Neutrophil (primary cell): ENCODE results near the gene CNMD.

Source experiments
- H3K27ac ChIP-seq: fragments of 200-600 bp; sonication (generic); 2 replicates; pipeline ENCODE4 v1.5.1; 2016; ENCODE audit warnings: mild to moderate bottlenecking, moderate library complexity
- H3K27me3 ChIP-seq: fragments of 200-600 bp; sonication (generic); 2 replicates; pipeline ENCODE4 v1.6.0; 2016; ENCODE audit warnings: mild to moderate bottlenecking
- H3K36me3 ChIP-seq: fragments of 200-600 bp; sonication (generic); 2 replicates; pipeline ENCODE4 v1.5.1; 2017
- H3K4me1 ChIP-seq, 2 experiments: fragments of 200-600 bp in 1 of 2; sonication (generic) in 1 of 2; 1 replicate in 1 of 2; 2 replicates in 1 of 2; pipeline versions ENCODE4 v1.5.1 to v1.6.1; 2013 to 2016; ENCODE audit warnings: low read depth in 1 of 2, low read length in 1 of 2, mild to moderate bottlenecking in 1 of 2, moderate library complexity in 1 of 2; ENCODE audit not compliant: control insufficient read depth in 1 of 2, insufficient read depth in 1 of 2
- H3K4me3 ChIP-seq, 2 experiments: fragments of 200-600 bp in 1 of 2; sonication (generic) in 1 of 2; 1 replicate in 1 of 2; 2 replicates in 1 of 2; pipeline ENCODE4 v1.5.1; 2013 to 2016; ENCODE audit warnings: low read depth in 1 of 2, low read length in 1 of 2, mild to moderate bottlenecking in 1 of 2, moderate library complexity in 1 of 2
- H3K9me3 ChIP-seq: fragments of 200-600 bp; sonication (generic); 2 replicates; pipeline ENCODE4 v1.5.1; 2016
- TF ChIP-seq, protein P1 (sequence below): fragments of 200-600 bp; sonication (generic); IDR thresholded peaks from 2 replicates; pipeline ENCODE4 v1.5.1; 2016; ENCODE audit warnings: antibody characterized with exemption

The CNMD gene

GRCh38 chr13:52779103-52779502 is 39.5 kb upstream of the CNMD start:
- Histone ChIP-seq H3K4me1 (no peaks in the 10 kb centered on the region), H3K27ac (no peak overlapping the region), H3K9me3 (no peaks in the 10 kb centered on the region), H3K36me3 (no peaks in the 10 kb centered on the region), H3K27me3 (peaks cover 20% of the 10 kb centered on the region), H3K4me3 (no peak overlapping the region)
- TF ChIP-seq, protein P1, sequence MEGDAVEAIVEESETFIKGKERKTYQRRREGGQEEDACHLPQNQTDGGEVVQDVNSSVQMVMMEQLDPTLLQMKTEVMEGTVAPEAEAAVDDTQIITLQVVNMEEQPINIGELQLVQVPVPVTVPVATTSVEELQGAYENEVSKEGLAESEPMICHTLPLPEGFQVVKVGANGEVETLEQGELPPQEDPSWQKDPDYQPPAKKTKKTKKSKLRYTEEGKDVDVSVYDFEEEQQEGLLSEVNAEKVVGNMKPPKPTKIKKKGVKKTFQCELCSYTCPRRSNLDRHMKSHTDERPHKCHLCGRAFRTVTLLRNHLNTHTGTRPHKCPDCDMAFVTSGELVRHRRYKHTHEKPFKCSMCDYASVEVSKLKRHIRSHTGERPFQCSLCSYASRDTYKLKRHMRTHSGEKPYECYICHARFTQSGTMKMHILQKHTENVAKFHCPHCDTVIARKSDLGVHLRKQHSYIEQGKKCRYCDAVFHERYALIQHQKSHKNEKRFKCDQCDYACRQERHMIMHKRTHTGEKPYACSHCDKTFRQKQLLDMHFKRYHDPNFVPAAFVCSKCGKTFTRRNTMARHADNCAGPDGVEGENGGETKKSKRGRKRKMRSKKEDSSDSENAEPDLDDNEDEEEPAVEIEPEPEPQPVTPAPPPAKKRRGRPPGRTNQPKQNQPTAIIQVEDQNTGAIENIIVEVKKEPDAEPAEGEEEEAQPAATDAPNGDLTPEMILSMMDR: no peak

GRCh38 chr13:52776726-52777125 is 37.1 kb upstream of the CNMD start:
- peaks cover 38% of the 10 kb centered on the region for H3K27me3 ChIP-seq
- TF ChIP-seq, protein P1: no peak
- H3K4me3 ChIP-seq: no peak overlapping the region
- H3K27ac ChIP-seq: no peak overlapping the region
- no peaks in the 10 kb centered on the region for H3K36me3 ChIP-seq
- H3K9me3 ChIP-seq: no peaks in the 10 kb centered on the region
- H3K4me1 ChIP-seq: no peaks in the 10 kb centered on the region

GRCh38 chr13:52775511-52775910 is 35.9 kb upstream of the CNMD start:
- H3K9me3 ChIP-seq: no peaks in the 10 kb centered on the region
- no peak overlapping the region for H3K4me3 ChIP-seq
- no peaks in the 10 kb centered on the region for H3K36me3 ChIP-seq
- H3K27me3 ChIP-seq: peaks cover 38% of the 10 kb centered on the region
- H3K4me1 ChIP-seq: no peaks in the 10 kb centered on the region
- TF ChIP-seq, protein P1: no peak
- no peak overlapping the region for H3K27ac ChIP-seq

GRCh38 chr13:52767949-52768516 is 28.4 kb upstream of the CNMD start:
- Histone ChIP-seq H3K4me3 (no peak overlapping the region), H3K9me3 (no peaks in the 10 kb centered on the region), H3K4me1 (no peaks in the 10 kb centered on the region), H3K27ac (no peak overlapping the region), H3K27me3 (peaks cover 23% of the 10 kb centered on the region), H3K36me3 (no peaks in the 10 kb centered on the region)
- TF ChIP-seq, protein P1: no peak

- Histone ChIP-seq H3K9me3 (no peaks in the 10 kb centered on the region), H3K4me3 (no peak overlapping the region), H3K36me3 (no peaks in the 10 kb centered on the region), H3K27me3 (peaks cover 10% of the 10 kb centered on the region), H3K27ac (no peak overlapping the region), H3K4me1 (no peaks in the 10 kb centered on the region)
- TF ChIP-seq, protein P1: no peak
These were observed 26.2 kb upstream of the CNMD start for GRCh38 chr13:52765611-52766390.
